Stimulated activated CD4-positive, alpha-beta T cell treated with anti-CD3 and anti-CD28 coated beads, Interleukin-4, amount 100 ng/mL, for 4 hours (primary cell): ENCODE measurements around the gene ABLIM3.

Experiments used
- DNase-seq, 2 experiments: peaks; one replicate each; pipeline ENCODE4 v3.0.0-alpha.2; 2020

Gene ABLIM3

GRCh38 chr5:149195337-149195887, 54.1 kb downstream of the ABLIM3 start:
- no peak for DNase-seq

DNA sequence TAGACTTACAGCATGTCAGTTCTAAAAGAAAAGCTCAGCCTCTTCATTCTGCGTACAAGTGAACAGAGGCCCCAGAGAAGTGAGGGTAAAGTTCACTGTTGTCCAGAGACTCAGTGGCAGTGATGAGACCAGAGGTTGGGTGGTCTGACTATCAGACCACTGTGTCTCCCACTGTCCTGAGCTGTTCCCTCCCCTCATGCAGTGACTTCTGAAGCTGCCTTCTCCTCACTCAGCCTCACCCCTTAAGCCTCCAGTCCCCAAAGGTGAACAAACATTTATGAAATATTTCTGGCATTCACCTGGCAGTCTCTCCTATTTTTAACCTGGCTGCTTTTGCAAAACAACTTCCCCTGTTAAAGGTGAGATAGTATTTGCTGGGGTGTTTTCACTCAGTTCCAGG, 54.7 kb downstream of the ABLIM3 start:
- DNase-seq = no peak

DNA sequence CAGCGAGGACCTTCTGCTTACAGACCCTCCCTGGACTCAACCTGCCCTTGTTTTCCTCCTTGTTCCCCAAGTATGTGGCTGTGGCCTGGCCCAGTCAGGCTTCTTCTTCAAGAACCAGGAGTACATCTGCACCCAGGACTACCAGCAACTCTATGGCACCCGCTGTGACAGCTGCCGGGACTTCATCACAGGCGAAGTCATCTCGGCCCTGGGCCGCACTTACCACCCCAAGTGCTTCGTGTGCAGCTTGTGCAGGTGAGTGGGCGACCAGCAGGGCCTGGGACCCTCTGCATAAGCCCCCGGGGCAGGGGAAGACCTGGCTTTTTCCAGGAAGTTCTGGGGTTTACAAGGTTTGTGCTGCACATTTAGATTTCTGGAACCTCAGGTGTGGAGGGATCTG, 56.9 kb downstream of the ABLIM3 start:
- DNase-seq = no peak

DNA sequence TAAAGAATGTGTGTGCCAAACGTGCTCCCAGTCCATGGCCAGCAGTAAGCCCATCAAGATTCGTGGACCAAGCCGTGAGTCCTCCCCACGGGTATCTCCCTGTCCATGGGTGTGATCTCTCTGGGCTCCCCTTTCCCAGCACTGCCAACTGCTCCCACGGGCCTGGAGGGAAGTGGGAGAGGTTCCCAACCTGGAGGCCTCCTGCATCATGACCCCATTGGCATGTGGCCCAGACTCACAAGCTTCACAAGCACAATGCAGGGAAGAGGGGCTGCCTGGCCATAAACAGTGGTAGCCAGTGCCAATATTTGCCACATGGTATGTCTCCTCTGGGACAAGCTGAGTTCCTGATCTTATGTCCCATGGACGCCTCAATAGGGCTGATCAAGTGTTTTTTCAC, 59.1 kb downstream of the ABLIM3 start:
- DNase-seq = no peak

DNA sequence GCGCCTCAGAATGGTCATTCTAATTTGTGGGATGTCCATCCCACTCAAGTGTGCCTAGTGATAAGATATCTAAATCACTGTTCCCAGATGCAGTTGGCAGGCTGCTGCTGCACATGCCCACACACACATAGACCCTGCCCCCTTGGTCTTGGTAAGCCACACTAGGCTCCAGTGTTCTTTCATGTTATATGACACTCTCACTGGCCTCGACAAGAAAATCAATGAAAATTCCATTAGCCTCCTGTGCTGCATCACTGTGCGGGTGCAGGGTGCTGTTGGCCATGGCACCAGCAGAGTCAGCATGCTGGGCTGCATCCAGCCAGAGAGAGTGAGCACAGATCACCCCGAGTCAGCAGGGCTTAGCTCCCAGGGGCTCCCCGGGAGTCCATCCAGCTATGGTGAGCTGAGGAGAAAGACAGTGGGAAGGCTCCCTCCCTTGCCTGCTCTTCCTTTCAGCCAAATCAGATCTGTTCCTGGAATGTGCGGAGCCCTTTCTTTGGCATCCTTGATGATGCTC, 59.9 kb downstream of the ABLIM3 start:
- DNase-seq = no peak

DNA sequence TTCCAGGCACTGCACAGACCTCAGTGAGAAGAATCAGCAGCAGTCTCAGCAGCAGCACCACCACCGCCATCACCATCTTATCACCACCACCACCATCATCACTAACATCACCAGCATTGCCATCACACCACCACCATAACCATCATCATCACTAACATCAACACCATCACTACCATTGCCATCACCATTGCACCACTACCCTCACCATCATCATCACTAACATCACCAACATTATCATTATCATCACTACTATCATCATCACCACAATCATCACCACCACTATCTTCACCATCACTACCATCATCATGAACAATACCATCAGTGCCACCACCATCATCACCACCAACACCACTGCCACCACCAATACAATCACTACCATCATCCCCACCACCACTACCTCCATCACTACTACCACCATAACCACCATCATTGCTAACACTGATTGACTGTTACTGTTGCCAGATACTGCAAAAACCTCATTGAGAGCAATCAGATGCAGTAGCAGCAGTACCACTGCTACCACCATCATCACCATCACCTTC, 61.7 kb downstream of the ABLIM3 start:
- DNase-seq = no peak

GRCh38 chr5:149203921-149204441, 62.7 kb downstream of the ABLIM3 start:
- no peak for DNase-seq

GRCh38 chr5:149205625-149206523, 64.6 kb downstream of the ABLIM3 start:
- no peak for DNase-seq

DNA sequence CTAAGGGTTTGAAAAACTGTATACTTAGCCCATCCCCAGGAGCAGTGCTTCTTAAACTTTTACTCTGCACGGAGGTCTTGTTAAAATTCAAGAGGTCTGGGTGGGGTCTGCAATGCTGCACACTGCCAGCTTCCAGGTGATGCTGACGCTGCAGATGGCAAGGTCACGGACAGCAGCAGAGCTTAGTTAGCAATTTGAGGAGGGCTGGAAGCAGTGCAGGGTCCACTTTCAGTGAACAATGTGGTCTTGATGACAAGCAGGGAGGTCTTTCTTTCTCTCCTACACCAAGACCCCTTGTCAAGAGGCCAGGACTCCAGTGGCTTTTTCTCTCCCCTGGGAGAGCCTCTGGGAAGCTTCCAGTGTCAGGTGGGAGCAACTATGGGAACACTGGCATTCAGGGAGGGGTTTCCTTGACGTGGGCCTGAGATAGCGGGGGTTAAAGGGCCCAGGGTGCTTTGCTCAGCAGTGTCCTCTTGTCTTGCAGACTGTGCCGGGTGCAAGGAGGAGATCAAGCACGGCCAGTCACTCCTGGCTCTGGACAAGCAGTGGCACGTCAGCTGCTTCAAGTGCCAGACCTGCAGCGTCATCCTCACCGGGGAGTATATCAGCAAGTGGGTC, 65.3 kb downstream of the ABLIM3 start:
- no peak for DNase-seq

DNA sequence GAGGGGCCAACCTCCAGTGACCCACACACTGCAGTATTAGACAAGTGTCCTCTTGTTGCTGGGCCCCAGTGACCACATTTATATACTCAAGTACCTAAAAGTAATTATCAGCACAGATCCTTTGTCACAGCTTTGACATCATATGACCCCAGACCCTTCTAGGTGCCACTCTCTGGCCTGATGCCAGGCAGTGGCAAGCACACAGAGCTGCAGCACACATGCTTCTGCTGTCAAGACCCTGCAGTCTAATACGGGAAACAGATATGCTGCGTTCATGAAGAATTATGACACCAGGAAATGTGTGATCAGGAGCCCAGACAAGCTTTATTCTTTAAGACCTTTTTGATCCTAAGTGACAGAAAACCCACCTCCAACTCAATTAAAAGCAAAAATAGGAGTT, 66.5 kb downstream of the ABLIM3 start:
- no peak for DNase-seq

GRCh38 chr5:149210225-149210624, 68.9 kb downstream of the ABLIM3 start:
- DNase-seq = no peak

DNA sequence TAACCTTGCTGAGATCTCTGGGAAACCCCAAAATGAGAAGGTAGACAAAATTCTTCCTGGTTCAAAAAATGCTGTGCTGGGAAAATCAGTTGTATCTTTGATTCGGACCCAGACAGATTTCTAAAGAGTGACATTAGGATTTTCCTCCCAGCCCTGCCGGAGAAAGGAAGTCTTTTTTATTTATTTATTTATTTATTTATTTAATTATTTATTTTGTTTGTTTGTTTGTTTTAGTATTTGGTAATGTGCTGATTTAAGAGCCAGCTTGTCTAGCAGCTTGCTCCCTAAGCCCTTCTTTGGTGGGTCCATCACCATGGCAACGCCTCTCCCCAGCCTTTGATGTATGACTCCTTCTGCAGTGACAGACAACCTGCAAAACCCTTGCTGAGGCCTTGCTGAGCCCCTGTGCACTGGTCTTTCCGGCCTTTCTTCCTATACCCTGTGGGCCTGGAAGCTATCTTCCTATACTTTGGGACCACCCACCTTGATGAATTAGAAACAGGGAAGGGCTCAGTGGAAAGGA, 69.7 kb downstream of the ABLIM3 start:
- DNase-seq = no peak

DNA sequence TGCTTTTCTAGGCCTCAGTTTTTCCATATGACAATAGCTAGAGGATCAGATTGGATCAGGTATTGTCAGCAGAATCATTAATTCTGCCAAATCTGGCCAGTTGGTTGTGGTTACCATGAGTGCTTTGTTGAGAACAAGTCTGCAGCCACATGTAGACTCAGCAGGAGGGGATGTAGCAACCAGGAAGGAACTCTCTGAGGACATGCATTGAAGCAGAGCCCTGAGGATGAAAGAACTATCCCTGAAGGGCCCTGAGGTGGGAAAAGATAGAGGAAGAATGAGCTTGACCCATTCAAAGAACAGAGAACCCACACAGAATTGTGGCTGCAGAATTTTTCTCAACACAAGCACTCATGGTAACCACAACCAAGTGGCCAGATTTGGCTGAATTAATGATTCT, 70.3 kb downstream of the ABLIM3 start:
- no peak for DNase-seq

DNA sequence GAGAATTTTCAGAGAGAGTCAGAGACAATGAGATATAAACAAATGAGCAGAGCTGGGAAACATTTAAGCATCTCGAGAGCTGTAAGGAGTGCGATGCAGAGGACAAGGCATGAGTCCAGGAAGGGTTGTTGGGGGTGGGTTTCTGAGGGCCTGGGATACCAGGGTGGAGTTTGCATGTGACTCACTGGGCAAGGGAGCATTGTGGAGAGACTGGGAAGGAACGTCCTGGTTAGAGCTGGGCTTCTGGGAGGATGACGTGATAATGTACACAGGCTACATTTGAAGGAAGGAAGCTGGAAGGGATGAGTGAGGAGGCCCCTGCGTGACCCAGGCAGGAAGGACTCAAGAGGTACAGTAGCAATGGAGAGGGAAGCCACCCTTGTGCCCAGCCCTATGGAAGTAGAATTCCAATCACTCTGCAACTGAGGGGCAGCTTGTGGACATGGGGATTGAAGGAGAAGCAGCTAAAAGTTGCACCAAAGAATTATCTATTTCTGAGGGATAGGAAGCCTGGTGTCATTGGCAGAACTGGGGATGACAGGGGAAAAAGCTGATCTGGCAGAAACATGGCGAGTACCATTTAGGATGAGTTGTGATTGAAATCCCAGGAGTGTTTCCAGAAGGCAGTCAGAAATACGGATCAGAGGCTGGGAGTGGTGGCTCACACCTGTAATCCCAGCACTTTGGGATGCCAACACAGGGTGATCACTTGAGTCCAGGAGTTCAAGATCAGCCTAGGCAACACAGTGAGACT, 71.1 kb downstream of the ABLIM3 start:
- no peak for DNase-seq

DNA sequence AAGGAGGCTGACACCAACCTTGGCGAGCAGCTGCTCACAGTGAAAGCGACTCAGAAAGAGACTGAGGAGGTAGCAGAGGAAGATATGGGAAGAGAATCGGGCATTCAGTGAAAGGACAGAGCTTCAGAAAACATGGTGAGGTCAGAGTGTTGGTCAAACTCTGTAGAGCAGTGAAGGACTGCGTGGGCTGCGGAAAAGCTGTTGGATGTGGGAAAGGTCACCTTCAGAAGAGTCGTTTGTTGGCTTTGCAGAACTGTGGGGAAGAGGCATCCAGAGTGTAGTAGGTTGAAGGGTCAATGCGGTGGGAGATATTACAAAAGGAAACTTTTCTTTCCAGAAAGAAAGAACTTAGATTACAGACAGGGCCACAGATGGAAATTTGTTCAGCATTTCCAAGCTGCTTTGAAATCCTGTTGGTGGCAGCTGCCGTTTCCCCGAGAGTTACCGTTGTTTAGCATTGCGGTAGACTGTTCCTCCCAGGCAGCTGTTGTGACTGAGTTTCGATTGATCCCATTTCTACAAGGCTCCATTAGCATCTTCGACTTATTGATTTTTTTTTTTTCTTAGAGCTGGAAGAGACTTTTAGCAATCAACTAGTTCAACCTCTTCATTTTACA, 72.1 kb downstream of the ABLIM3 start:
- DNase-seq = no peak

DNA sequence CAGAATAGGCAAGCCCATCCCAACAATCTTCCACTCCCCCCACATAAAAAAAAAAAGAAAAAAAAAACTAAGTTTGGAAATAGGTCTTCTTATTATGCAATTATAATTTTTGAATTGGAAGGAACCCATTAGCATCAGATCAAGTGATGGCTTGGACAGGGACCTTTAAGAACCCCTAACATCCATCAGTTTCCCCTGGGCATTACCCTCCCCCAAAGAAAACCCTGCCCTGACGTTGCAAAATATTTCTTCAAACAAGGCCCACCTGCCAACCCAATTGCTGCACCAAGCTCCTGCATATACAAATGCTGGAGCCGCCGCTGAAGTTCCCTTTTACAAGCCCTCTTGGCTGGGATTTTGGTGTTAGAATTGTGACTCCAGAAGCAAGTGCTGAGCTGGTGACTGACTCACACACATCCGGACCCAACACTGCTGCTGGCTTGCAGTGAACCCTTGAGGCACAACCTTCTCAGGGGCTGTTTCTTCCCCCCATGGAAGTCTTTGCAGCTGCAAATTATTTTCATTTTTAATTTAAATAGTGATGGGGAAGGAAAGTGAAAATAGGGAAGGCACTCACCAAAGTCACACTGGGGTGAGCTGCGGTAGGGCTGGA, 74.3 kb downstream of the ABLIM3 start:
- DNase-seq = no peak

GRCh38 chr5:149216496-149216895, 75.2 kb downstream of the ABLIM3 start:
- DNase-seq = no peak

DNA sequence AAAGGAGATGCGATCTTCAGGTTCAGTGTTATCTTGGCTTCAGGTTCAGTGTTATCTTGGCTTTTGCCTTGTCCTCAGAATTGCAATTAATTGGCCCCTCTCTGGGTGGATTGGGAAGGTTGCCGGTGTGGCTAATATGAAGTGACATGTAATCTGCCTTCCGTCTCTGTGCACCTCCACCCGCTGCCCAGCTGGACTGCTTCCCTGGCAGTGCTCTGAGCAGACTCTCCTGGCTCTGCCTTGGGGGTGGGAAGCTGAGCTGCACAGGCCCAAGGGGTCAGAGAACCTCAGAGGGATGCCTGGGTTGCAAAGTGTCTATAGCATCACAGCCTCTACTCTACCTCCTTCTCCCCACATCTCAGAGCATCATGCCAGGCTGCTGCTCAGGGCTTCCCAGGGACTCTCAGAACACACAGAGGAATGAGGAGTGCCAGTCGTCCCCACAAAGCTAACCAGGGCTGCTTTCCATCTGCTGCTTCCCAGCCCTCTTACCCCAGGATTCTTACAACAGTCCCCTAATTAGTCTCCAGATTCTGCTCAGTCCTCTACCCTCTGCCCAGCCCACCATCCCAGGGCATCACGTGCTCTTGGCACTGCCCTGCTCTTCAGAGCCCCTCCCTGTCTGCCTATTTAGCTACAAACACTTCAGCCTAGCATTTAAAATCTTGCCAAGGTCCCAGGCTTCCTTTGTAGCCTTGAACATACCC, 76.0 kb downstream of the ABLIM3 start:
- no peak for DNase-seq

DNA sequence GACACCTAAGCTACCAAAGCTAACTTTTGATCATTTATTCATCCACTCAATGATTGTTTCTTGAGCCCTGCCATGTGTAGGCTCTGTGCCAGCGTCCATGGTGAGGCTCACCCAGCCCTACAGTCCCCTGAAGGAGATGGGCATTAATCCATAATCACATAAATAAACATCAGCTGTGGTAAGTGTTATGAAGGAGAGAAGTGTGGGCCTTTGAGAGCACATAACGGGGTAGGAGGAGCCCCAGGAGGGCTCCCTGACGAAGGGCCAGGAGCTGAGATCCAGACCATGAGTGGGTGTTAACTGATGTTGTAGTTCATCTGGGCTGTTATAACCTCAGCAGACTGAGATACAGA, 76.5 kb downstream of the ABLIM3 start:
- no peak for DNase-seq

- no peak for DNase-seq
Measured at GRCh38 chr5:149219584-149219983, 78.3 kb downstream of the ABLIM3 start.

DNA sequence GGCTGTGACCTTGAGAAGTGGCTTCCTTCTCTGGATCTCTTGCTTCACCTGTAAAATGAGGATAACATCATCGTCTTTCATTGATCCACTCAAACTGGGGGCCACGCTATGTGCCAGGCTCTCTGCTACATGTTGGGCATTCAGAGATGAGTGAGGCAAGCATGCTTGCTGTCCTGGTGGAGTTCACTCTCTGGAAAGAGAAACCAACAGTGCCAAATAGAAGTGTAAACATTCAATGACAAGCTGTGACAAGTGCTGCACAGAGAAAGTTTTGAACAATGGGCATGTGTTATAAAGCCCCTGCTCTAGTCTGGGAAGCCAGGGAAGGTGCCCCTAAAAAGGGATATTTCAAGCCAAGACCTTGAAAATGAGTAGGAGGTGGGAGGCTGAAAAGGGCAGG, 79.5 kb downstream of the ABLIM3 start:
- DNase-seq = no peak
